K562 treated with DMSO at 1 percent for 12 hours (cell line): ENCODE results near the gene NBPF20. TPM values are rescaled to one million over a fixed set of nuclear protein-coding genes. Genes with fewer than 3 reads are reported as not detected.

ENCODE experiments used
- total RNA-seq: library from RNA; unstranded; fragments of 300-600 nt; gene quantifications from 2 replicates; pipeline ENCODE4 v1.2.3, GENCODE V29; 2022; ENCODE audit not compliant: insufficient read depth

Gene NBPF20, protein sequence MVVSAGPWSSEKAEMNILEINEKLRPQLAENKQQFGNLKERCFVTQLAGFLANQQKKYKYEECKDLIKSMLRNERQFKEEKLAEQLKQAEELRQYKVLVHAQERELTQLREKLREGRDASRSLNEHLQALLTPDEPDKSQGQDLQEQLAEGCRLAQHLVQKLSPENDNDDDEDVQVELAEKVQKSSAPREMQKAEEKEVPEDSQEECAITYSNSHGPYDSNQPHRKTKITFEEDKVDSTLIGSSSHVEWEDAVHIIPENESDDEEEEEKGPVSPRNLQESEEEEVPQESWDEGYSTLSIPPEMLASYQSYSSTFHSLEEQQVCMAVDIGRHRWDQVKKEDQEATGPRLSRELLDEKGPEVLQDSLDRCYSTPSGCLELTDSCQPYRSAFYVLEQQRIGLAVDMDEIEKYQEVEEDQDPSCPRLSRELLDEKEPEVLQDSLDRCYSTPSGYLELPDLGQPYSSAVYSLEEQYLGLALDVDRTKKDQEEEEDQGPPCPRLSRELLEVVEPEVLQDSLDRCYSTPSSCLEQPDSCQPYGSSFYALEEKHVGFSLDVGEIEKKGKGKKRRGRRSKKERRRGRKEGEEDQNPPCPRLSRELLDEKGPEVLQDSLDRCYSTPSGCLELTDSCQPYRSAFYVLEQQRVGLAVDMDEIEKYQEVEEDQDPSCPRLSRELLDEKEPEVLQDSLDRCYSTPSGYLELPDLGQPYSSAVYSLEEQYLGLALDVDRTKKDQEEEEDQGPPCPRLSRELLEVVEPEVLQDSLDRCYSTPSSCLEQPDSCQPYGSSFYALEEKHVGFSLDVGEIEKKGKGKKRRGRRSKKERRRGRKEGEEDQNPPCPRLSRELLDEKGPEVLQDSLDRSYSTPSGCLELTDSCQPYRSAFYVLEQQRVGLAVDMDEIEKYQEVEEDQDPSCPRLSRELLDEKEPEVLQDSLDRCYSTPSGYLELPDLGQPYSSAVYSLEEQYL (N-terminal part only)
- 1.0 and 3.4 TPM in 2 replicates for total RNA-seq

DNA sequence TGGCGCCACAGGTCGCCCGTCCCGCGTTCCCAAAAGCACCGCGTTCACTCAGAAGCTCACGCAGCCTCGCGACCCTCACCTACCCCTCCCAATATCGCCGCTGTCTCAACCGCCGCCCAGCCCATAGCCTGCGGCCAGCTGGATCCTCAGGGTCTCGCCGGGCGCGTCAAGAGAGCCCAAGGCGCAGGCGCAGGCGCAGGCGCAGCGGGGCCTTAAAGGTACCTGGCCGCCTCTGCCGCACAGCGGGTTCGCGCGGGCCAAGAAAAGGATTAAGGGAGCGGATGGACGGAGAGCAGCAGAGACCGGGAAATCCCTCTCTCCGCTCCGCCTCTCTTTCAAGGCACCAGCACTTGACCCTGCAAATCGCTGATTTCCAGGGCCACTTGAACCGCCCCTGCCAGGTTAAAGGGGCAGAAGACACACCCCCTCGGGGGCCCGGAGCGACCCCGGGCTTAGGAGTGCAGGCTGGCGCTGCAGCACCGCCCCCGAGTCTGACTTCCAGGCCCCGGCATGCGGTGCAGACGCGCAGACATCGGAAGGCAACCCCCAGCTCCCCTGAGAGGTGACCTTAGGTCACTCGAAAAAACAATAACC, at the start of gene NBPF20:
TSS of gene NBPF20 (minus strand) at position 168 of the 594 bp plus-strand sequence. CDS start 20,331 bp downstream, outside the sequence.

Other genes with a start within 250 kb of the NBPF20 start
- not detected in 2 replicates for gene PPIAL4D, start 183.4 kb downstream of the NBPF20 start, total RNA-seq
- 10.6 and 21.9 TPM in 2 replicates for gene GPR89A, start 182.4 kb upstream of the NBPF20 start, total RNA-seq